SIG-M5 treated with dmso at 0.1 percent for 504 hours (cell line): Measurements from ENCODE around the gene NELFB.

ENCODE experiments used
- DNase-seq: peaks from one replicate; lab custom pipeline; 2025; ENCODE audit not compliant: unreplicated experiment; lab: John Stamatoyannopoulos, UW

The NELFB gene

DNA sequence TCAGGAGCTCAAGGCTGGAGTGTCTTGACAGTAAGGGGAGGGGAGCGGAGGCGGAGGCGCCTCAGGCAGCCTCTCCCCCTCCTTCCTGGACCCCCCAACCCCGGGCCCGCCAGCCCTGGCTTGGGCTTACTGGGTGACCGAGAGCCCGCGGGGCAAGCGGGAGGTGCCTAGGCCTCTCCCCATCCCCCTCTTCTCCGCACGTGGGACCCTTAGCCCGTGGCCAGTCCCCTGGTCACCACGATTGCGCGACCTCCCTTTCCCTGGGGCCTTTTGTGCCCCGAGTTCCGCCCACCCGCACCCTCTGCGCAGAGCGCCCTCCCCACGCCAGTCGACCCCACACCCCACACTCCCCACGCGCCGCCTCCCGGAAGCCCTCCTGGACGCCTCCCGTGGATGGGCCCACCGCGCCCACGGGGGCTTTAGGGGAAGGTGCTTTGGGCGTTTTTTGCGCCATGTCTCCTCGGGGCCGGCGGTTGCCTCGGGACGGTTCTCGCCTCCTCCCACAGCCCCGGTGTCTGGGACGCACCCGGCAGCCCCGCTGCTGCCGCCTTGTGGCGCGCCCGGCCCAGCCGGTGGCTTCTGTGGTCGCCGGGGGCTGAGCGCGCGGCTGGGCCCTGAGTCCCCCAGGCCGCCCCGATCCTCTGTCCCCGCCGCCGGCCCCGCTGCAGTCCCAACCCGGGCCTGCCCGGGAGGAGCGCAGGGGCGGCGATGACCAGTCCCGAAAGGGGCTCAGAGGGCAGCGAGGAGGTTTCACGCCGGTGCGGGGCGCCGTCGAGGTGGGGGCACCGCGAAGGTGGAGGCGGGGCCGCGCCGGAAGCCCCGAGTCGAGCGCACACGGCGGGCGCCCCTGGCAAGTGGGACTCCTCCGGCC, 25.6 kb downstream of the NELFB start:
- no peak for DNase-seq

DNA sequence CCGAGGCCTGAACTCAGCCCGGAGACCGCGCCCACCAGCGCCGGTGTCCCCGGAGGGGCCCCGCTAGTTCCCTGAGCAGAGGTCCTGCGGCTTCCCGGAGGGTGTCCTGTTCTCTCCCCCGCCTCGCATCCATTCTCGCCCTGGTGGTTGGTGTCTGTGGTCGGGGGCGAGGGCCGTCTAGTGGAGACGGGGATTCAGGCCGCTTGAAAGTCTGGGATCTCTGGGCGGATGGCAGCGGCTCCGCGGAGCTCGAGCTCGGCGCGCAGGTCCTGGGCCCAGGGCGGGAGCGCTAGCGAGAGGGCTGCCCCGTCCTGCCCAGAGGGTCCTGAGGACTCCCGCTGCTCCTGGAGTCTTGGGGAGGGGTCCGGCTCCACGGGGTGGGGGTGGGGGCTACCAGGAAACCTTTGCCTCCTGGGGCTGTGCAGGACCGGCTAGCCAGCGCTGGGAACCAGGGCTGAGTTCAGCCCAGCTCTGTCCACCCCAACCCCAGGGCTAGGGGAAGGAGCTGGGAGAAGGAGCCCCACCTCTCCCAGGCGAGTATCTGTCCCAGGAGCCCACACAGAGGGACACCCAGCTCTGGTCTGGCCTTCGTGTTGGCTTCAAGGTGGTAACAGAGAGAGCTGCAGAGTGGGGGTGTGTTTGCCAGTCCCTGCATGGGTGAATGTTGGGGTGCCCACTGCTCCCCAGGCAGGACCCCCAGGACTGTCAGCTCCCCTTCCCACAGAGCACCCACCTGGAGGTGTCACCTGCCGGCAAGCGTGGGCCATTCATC, 26.4 kb downstream of the NELFB start:
- no peak for DNase-seq

DNA sequence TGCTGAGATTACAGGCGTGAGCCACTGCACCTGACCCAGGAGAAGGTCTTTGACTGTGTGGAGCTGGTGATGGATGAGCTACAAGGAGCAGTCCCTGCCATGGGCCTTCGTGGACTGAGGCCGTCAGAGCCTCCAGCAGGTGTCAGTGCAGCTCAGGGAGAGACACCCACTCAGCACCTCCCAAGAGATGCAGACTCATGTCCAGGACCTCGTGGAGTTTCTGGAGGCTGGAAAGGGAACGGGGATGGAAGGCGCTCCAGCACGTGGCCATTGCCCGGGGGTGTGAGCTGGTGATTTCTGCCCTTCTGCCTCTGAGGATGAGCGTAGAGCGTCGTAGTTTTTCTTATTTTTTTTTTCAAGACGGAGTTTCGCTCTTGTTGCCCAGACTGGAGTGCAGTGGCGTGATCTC, 31.9 kb downstream of the NELFB start:
- DNase-seq, result peak; percentile 28

DNA sequence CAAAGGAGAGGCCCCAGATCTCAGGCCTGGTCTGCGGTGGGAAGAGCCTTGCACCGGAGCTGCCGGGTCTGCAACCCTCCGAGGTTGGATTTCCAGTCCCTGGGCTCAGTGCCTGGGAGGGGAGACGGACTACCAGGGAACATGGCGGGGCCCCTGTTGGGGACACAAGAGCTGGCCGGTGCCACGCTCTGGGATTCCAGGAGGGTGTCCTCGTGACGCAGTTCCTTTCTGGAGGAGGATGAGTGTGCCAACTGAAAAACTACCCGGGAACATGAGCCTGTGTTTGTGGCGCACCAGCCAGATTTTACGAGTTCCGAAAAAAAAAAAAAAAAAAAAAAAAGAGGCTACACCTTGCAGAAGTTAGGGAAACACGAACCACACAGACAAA, 38.0 kb downstream of the NELFB start:
- DNase-seq, result no peak

DNA sequence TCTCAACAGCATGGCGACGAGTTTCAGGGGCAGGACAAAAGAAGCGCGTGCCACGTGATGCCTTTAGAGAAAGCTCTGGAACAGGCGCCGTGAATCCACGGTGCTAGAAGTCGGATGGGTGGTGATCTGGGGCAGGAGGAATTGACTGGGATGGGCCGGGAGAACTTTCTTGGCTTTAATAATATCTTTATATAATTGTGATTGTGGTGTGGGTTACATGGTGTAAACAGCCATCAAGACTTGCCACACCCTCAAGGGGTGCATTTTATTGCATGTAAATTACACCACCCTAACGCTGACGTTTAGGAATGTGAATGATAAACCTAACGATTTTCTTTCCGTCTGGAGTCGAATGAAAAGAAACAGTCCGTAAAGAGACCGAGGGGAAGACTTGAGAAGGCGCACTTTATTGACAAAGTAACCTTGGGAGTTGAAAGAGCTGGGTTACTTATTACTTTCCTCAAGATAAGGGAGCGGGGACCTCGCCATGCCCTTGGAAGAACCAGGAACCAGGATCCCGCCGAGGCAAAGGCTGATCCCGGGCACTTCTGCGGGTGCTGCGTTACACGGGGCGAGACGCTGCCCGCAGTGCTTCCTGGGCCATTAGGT, 38.5 kb downstream of the NELFB start:
- DNase-seq, result no peak

DNA sequence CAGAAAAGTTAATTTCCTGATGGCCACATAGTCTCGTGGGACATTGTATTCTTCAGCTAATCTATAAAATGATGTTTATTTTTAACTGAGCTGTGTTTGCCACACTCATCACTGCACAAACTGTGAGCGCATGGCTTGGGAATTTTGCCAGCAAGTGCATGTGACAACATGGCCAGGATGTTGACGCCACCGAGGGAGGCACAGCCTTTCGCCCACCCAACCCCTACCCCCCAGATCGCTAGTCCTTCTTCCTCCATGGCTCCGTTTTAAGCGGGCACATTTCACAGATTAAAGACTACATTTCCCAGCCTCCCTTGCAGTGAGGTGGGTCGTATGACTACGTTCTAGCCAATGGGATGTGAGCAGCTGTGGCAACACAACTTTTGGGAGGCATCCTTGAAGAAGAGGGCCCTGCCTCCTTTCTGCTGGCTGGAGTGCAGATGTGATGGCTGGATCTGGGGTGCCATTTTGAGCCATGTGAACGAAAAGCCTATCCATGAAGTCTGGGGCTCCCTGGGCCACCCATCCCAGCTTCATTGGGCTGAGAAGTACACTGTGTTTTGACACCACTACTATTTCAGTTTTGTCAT, 39.1 kb downstream of the NELFB start:
- DNase-seq, result no peak

DNA sequence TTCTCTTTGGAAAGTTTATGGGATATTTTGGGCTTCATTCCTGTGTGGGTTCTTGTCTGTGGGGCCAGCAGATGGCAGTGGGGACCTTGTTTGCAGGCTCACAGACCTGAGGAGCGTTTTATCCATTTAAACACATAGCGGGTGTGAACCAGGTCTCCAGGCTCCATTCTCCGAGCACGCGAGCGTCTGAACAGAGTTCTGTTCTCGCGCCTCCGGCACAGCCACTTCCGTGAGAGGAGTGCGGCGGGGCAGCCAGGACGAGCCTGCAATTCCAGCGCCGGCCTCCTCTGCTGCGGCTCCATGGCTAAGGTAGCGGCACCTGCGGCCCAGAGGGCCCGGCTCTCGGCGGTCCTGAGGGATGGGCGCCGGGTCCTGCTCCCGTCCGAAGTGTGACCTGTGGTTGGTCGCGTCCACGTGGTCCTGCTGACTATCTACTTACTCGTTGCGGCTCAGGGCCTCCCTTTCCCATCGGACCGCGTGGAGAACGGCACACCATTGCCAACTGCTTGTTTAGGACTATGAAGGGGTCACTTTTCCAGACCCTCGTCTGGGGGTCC, 39.6 kb downstream of the NELFB start:
- DNase-seq, result no peak

DNA sequence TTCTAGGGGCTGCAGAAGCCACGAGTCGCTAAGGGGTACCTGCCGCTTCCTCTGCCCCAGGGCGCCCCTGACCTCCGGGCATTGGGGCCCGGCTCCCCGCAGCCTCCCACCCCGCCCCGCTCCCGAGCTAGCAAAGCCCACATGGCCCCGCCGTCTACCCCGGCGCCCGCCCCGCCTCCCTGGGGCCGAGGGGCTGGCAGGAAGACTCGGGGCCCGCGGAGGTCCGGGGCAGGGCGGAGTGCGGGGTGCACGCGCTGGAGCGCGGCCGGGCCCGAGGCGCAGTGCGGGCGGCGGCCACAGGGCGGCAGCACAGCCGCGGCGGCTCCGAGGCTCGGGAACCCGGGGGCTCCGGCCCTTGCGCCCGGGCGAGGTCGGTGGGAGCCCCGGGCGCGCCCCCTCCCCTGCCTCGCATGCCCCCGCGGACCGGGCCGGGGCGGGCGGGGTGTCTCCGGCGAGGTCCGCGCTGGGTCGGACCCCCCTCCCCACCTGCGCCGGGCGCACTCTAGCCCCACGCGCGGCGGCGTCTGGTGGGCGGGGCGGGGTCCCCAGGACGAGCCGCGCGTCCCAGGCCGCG, 40.2 kb downstream of the NELFB start:
- DNase-seq, result peak; percentile 29

DNA sequence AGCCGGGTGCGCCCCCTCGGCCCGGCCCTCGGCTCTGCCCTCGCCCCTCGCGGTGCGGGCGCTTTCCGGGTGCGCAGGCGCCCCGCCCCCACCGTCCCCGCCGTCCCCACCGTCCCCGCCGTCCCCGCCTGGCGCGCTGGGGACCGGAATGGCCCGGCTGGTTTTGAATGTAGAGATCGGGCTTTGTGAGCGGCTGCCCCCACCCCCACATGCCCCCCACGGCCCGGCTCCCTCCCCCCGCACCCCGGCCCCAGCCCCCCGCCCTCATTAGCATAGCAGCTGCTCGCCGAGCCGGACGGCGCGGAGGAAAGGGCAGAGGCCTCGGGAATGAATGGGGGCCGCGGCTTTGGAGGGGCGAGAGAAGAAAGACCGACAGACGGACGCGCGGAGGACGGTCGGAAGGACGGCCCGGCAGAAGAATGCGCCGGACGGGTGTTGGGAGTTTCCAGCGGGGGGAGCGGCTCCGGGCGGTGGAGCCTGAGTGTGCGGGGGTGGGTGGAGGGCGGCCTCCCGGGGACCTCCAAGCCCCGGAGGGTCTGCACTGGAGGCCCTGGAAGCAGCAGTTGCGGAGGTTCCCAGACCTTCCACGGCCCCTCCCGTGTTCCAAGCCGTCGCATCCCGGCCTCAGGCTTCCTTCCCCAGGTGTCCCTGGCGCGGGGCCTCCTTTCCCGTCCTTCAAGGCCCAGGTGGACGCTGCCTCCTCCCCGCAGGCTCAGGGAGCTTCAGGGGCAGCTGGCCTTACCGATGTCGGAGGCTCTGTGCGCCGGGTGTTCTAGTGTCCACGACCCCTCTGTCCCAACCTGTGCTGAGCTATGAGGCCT, 40.9 kb downstream of the NELFB start:
- no peak for DNase-seq

DNA sequence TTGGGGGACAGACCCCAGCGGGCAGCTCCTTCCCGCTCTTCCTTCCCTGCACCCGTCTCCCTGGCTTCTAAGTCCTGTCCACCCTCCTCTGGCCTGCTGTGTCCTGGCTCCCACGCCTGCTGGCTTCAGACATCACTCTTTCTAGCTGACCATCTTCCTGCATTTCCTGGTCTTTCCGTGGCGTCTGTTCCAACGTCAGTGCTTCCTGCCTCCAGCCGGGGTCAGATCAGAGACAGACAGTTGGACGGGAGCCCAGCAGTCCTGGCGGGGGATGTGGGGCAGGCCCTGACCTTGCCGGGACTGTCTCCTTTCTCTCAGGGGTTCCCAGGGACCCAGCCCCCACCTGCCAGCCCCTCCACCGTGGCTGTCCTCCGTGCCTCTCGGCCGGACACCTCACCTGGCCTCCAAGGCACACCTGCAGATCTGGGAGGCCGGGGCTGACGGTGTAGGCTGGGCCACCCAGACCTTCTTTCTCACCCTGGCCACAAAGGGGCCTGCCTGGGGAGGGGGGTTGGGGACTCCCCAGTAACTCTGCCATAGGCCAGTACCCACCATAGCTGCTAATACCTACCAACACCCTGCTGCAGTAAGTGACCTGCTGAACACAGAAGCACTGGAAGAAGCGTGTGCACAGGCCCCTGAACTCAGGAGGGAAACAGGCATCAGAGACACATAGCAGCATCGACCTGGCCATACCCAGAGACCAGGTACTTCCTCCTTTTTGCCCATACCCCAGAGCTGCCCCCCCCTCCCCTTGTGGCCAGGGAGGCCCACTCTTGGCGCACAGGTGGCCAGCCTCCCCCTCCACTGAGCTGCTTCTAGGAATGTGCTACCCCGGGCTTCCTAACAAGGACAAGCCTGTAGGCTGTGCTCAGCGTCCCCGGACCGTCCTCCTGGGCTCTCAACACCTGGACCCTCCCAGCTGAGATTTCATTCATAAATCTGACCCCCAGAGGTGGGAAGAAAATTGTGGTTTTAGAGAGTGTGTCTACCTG, 41.8 kb downstream of the NELFB start:
- no peak for DNase-seq

DNA sequence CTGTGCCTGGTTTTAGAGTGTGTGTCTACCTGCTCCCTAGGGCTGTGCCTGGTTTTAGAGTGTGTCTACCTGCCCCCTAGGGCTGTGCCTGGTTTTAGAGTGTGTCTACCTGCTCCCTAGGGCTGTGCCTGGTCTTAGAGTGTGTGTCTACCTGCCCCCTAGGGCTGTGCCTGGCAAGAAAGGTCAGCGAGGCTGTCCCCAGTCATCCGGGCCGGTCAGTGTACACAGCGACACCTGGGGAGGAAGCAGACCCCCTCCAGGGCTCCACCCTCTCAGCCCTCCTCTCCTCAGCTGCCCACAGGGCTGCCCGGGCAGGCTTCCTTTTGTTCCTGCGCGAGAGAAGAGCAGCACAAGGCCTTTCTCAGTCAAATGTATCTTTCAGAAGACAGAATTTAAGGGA, 42.8 kb downstream of the NELFB start:
- no peak for DNase-seq

DNA sequence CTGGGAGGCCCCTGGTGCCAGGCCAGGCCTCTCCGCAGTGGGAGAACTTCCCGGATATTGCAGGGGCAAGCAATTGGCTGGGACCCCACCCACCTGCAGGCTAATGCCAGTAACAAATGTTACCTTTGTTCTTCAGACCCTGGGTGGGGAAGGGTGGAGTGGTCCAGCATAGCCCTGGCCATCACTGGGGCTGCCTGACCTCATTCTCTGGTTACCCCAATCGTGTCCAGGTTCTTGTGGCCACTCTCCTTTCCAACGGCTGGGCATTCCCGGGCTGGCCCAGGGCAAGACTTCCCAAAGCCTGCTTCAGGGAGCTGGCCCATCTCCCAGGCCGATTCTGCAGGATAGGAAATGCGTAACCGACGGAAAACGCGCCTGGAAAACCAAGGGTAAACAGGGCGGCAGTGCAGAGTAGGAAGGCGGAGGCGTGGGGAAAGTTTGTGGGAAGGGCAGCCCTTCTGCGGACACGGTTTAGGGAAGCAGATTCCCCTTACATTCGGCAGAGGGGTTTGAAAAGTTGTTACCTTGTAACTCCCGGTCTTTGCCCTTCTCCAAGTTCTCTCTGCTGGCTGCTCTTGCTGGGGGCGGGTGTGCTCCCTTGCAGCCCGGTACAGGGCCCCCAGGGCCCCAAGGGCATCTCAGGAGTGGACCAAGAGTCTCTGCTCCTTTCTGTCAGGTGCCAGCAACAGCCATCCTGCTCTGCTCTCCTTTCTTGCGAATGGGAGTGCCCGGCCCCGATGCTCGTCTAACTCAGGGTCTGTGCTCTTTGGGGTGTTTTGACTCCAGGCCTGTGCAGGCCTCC, 43.5 kb downstream of the NELFB start:
- no peak for DNase-seq

DNA sequence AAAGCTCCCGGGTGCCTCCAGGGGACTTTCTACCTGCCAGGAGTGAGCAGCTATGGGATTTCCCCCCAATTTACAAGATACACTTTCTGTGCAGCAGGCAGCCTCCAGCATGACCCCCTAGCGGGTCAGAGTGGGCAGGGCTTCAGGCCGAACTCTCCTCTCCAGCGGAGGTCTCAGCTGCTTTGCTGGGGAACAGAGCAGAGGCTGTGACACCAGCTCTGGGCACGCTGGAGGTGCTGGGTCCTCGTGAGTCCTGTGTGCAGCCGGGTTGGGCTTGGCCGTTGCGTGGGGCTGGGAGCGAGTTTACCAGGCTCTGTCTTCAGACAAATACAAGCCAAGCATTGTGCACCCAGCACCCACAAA, 44.1 kb downstream of the NELFB start:
- no peak for DNase-seq

DNA sequence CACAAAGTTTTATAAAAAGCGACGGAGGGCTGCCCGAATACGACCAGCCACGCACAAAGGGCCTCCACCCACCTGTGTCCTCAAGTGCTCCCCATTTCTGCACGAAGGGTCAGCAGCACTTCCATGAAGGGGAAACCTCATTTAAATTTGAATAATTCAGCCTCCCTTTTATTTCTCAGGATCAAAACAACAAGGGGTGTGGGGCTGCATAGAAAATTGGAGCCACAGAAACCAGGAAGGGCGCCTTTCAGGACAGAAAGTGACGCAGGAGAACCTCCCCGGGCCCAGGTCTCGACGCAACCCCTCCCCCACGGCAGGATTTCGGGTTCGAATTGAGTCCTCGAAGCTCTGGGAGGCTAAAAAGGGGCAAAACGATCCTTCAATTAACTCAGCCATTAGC, 44.8 kb downstream of the NELFB start:
- DNase-seq, result no peak

DNA sequence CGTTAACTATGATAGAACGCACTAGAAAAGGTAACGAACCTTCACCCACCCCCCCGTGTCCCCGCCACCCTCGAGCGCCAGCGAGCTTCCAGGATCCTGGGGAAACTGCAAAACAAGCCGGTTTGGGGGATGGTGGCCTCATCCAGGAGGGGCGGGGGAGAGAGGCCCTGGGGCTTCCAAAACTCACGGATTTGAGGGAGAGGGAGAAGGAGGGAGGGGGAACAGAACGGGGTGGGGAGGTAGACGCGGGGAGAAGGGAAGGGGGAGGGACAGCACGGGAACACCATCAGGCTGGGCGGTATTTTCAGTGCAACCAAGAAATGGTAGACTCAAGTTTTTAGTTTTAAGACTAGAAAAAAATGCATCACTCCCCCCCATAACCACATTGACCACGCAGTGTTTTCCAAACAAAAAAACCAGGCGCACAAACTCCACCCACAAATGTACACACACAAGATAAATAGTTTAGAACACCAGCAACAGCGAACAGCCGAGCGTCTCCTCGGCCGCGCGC, 45.5 kb downstream of the NELFB start:
- no peak for DNase-seq

DNA sequence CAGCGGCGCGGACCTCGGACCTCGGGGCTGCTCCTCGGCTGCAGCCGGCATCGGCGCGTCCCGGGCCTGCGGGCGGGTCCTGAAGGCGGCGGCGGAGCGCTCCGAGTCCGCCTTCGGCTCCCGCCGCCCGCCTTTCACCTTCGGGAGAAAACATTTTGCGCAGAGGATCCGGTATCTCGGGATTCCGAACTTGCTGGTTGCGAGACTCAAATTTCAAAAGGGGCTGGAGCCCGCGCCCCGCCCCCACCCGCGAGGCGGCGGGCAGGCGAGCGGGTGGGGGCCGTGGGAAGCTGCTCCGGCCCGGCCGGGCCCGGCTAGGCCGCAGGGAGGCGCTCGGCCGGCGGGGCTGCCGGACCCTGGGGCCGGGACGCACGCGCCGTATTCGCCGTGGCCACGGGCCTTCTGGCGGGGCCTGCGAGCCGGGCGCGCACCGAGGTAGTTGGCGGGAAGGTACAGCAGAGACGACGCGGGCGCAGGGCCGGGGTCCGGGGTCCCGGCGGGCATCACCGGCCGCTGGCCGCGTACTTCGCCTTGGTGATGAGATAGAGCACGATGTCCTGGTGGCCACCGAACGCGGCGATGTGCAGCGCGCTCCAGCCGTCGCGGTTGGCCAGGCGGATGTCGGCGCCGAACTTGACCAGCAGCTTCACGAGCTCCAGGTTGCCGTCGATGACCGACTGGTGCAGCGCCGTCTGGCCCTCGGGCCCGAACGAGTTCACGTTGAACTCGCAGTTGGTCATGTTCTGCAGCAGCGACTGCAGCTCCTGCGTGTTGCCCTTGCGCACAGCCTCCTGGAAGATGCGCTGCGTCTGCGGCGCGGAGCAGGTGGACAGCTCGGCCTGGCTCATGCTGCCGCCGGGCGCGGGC, 46.2 kb downstream of the NELFB start:
- peak; percentile 34 for DNase-seq

DNA sequence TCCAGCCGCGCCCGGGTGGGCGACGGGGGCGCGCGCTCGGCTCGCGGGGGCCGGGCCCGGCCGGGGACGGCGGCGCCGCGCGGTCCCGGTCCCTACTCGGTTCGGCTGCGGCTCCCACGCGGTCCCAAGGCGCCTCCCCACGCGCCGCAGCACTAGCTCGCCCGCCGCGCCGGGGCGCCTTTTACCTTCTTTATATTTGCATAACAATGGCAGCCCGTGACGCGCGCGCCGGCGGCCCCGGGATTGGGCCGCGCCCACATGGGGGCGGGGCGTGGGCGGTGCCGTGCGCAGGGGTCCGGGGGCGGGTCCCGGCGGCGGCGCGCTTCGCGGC, 47.0 kb downstream of the NELFB start, which contains the start of gene NRARP:
TSS of gene NRARP (minus strand) at position 154 of the 331 bp plus-strand sequence. CDS start 343 bp downstream, outside the sequence.
- peak; percentile 74 for DNase-seq
